ENCODE results near the gene SEPTIN2.
A peak's percentile ranks its signal among the peaks of the same experiment; 100 is the strongest.
"Not testable (repeated sequence)": the region's sequence is repeated elsewhere in the genome, so short reads cannot be mapped to it uniquely, and the experiment has no call there.

Gene SEPTIN2

GRCh38 chr2:241389697-241390096, 74.0 kb downstream of the SEPTIN2 start:
- no peak for DNase-seq

DNA sequence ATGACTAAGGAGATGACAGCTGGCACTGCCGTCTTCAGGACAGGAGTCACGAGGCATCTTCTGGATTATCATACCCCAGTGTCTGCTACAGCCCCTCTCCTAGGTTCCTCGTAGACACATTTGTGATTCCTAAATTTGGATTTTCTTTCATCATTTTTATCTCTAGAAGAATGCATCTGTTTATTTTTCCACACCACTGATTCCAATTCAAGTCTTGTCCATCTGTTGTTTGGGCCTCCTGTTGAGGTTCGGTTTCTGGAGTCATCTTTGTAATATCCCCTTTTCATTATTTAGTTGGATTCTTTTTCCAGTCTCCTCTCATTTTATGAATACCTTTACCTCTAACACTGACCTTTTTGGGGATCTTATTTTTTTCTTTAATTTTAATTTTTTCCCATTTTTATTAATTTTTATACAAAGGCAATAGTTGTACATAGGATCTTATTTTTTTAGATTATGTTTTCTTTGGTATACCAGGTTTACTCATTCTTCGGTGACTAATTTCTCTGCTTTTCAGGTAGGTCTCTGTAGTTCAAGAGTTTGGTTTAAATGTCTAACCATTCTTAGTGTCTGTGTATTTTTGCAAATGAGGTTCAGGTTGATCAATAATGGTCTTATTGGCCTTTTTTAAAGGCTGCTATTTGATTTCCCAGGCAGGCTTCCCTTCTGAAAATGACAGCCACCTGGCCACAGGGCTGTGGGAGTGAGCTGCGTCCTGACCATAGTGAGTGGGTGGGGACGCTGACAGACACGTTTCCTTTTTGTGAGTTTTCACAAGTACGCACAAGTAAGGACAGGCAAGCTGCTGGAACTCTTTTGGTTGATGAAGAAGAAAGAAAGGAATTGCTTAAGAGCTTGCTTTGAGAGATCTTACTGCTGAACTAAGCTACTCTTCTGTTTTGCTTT, 74.8 kb downstream of the SEPTIN2 start:
- no peak for DNase-seq

- peak in 1 of 2 experiments; percentile 32 for DNase-seq
Observed at GRCh38 chr2:241391892-241392665, 76.4 kb downstream of the SEPTIN2 start.

DNA sequence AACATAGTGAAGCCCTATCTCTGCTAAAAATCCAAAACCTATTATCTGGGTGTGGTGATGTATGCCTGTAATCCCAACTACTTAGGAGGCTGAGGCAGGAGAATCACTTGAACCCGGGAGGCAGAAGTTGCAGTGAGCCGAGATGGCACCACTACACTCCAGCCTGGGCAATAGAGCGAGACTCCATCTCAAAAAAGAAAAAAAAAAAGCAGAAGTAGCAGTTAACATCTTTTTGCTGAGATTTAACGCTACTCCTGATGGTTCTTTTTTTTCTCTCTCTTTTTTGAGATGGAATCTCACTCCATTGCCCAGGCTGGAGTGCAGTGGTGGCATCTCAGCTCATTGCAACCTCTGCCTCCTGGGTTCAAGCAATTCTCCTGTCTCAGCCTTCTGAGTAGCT, 77.0 kb downstream of the SEPTIN2 start:
- DNase-seq: not testable (repeated sequence)

- DNase-seq: no peak
Observed at GRCh38 chr2:241393524-241394196, 77.9 kb downstream of the SEPTIN2 start.

DNA sequence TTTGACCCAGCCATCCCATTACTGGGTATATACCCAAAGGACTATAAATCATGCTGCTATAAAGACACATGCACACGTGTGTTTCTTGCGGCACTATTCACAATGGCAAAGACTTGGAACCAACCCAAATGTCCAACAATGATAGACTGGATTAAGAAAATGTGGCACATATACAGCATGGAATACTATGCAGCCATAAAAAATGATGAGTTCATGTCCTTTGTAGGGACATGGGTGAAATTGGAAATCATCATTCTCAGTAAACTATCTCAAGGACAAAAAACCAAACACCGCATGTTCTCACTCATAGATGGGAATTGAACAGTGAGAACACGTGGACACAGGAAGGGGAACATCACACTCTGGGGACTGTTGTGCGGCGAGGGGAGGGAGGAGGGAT, 81.1 kb downstream of the SEPTIN2 start:
- not testable (repeated sequence) for DNase-seq

DNA sequence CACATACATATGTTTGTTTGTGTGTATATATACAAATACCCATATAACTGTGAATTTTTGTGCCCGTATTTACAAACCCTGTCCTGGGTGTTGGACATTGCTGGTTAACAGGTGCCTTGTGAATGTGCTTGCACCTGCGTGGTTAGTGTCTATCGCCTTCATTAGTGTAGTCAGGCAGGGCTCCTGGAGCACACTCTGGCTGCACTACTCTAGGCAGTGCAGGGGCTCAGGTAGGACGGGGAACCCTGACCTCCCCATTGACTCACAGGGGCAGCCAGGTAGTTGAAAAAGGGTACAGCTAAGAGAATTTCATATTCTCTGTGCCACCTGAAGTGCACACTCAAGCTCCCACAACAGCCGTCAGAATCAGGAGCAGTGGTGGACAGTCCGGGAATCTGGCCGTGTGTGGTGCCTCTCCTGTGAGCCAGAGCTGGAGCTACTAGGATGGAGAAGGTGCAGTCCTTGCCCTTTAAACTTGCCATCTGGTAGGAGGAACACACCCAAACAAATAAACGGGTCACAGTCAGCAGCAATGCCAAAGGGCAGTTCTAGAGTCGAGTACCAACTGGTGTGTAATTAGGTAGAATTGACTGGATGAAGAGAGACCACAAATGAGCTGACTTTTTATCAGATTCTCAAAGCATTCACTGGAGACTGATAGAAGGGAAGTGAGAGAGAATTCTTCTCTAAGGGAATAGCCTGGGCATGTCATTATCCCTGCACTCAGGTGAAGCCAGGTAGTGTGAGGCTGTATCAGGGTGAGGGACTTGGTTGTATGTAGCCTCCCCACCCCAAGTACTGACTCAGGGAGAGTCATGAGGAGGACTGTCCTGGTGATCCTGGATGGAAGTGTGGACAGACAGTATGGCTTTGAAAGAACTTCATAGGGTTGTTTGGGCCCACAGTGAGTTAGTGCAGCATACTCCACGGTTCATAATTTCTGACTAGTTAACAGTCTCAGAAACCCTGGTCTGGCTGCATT, 84.5 kb downstream of the SEPTIN2 start:
- no peak for DNase-seq

Data from SHP77 (cell line).